Measurements from ENCODE around the gene MYO5B. TPM values are rescaled to one million over a fixed set of nuclear protein-coding genes. Genes with fewer than 3 reads are reported as not detected.

The MYO5B gene
- total RNA-seq, 4 donors from 2014 or later, result 0.05 to 0.60 (median 0.35) TPM

DNA sequence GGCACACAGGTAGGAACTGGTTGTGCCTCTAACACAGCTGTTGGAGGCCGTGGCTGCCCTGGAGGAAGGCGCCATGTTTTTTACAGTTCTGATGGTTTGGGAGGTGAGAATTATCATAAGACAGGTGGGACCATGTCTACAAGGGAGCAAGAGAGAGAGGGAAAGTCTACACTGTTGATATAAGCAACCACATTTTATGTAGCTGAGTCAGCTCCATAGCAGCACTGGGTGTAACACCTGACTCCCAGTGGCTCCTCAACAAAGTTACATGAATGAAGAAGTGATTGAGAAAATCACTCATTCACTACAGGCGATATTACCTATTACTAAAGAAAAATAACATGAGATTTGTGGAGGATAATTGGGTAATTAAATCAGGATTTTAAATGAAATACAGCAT lies 340.3 kb downstream of the MYO5B start:
- no peak for ATAC-seq
- Histone ChIP-seq H3K27ac (no peak overlapping the region), H3K4me1 (no peaks in the 10 kb centered on the region), H3K4me3 (no peak overlapping the region), H3K9me3 (no peaks in the 10 kb centered on the region), H3K27me3 (peaks cover 0 to 7% (median 5%) of the 10 kb centered on the region in 3 donors), H3K36me3 (no peaks in the 10 kb centered on the region)
- no peak for DNase-seq
- in situ Hi-C loops (cut with MboI; ENCODE audit: low sequenced_read_pairs in 4 of 4), result loop anchor here (5.0 to 25.0 kb wide), 4 partner anchors 340 to 350 kb away; no protein-coding TSS in a partner anchor
- TF ChIP-seq POLR2A (IDR thresholded peaks at IDR 0.05), result no peak
- TF ChIP-seq, protein P1, sequence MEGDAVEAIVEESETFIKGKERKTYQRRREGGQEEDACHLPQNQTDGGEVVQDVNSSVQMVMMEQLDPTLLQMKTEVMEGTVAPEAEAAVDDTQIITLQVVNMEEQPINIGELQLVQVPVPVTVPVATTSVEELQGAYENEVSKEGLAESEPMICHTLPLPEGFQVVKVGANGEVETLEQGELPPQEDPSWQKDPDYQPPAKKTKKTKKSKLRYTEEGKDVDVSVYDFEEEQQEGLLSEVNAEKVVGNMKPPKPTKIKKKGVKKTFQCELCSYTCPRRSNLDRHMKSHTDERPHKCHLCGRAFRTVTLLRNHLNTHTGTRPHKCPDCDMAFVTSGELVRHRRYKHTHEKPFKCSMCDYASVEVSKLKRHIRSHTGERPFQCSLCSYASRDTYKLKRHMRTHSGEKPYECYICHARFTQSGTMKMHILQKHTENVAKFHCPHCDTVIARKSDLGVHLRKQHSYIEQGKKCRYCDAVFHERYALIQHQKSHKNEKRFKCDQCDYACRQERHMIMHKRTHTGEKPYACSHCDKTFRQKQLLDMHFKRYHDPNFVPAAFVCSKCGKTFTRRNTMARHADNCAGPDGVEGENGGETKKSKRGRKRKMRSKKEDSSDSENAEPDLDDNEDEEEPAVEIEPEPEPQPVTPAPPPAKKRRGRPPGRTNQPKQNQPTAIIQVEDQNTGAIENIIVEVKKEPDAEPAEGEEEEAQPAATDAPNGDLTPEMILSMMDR (IDR thresholded peaks at IDR 0.05 in 4 of 5, conservative IDR thresholded peaks at IDR 0.05 in 1 of 5), result no peak
- intact Hi-C loops (cut with DNase I; ENCODE audit: low total_unique reads), result loop anchor here (5.0 kb wide), 1 partner anchor 42 kb away; the partner anchor contains the start of gene ACAA2

DNA sequence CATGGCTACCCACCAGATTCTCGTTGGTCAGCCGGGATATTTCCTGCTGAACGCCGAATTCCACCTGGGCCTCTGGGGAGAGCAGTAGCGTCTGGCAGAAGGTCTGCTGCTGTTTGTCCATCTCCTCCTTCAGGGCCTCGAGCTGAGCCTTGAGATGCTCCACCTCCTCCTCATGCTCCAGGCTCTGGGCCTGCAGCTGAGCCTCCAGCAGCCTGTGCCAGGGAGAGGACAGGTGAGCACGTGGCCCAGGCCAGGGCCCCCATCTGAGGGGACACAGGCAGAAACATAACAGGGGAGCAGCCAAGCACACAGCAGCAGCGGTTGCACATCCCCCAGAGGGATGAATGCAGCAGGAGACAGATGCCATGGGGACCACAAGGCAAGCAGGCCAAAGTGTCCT lies 341.5 kb downstream of the MYO5B start:
- intact Hi-C loops (cut with DNase I; ENCODE audit: low total_unique reads) (no loop called here), in situ Hi-C loops (cut with MboI; ENCODE audit: low sequenced_read_pairs in 4 of 4) (loop anchor here in 3 of 4 donors (10.0 to 25.0 kb wide), 3 partner anchors 339 to 349 kb away; no protein-coding TSS in a partner anchor)
- no peak for DNase-seq

DNA sequence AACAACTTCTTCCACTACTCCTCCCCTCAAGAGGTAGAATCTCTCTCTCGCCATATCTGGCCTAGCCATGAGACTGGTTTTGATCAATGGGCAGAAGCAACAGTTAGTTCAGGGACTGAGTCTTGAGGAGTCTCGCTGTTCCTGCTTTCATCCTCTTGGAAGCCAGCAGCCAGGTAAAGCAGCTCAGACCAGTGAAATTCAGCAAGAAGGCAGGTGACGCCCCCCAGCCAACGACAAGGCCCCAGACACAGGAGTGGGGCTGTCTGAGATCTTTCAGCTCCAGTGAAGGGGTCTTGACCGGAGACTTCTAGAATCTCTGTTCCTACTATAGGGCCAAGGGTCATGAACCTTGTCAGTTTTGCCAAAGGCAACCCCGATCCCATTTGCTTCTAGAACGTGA lies 341.9 kb downstream of the MYO5B start:
- H3K27me3 ChIP-seq, result peaks cover 8 to 14% (median 11%) of the 10 kb centered on the region in 3 donors
- no peaks in the 10 kb centered on the region for H3K4me1 ChIP-seq
- H3K4me3 ChIP-seq, result no peak overlapping the region
- intact Hi-C loops (cut with DNase I; ENCODE audit: low total_unique reads) (no loop called here), in situ Hi-C loops (cut with MboI; ENCODE audit: low sequenced_read_pairs in 4 of 4) (loop anchor here in 3 of 4 donors (10.0 to 25.0 kb wide), 3 partner anchors 338 to 348 kb away; no protein-coding TSS in a partner anchor)
- DNase-seq (no peak), ATAC-seq (no peak)
- no peaks in the 10 kb centered on the region for H3K36me3 ChIP-seq
- H3K9me3 ChIP-seq, result no peaks in the 10 kb centered on the region
- no peak overlapping the region for H3K27ac ChIP-seq
- TF ChIP-seq, protein P1 (IDR thresholded peaks at IDR 0.05 in 4 of 5, conservative IDR thresholded peaks at IDR 0.05 in 1 of 5), result no peak
- TF ChIP-seq POLR2A (IDR thresholded peaks at IDR 0.05), result no peak

More for the DNA sequence above, 341.5 kb downstream of the MYO5B start:
- ATAC-seq, result no peak
- H3K27me3 ChIP-seq, result peaks cover 6 to 14% (median 9%) of the 10 kb centered on the region in 3 donors
- no peak overlapping the region for H3K27ac ChIP-seq
- H3K9me3 ChIP-seq, result no peaks in the 10 kb centered on the region
- TF ChIP-seq, protein P1 (IDR thresholded peaks at IDR 0.05 in 4 of 5, conservative IDR thresholded peaks at IDR 0.05 in 1 of 5), result no peak
- no peak for TF ChIP-seq POLR2A (IDR thresholded peaks at IDR 0.05)
- H3K4me1 ChIP-seq, result no peaks in the 10 kb centered on the region
- no peak overlapping the region for H3K4me3 ChIP-seq
- no peaks in the 10 kb centered on the region for H3K36me3 ChIP-seq

DNA sequence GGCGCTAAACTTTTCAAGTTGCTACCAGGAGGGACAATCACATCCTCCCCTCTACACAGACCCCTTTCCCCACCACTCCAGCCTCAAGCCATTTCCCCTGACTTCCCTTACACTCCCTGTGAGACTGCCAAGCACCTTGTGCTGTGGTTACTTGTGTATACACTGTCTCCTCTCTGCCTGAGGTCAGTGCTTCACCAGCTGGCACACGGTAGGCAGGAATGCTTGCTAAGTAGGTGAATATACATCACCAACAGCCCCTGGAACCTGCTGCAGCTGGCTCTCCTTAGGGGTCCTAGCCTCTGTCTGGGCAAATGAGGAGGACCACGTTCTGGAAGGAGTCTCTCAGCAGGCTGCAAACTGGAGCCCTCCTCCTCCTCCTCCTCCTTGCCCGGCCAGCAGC lies 343.3 kb downstream of the MYO5B start:
- intact Hi-C loops (cut with DNase I; ENCODE audit: low total_unique reads), result no loop called here
- Histone ChIP-seq H3K27ac (no peak overlapping the region), H3K4me1 (no peaks in the 10 kb centered on the region), H3K9me3 (no peaks in the 10 kb centered on the region), H3K4me3 (no peak overlapping the region), H3K27me3 (peaks cover 8 to 14% (median 11%) of the 10 kb centered on the region in 3 donors), H3K36me3 (no peaks in the 10 kb centered on the region)
- in situ Hi-C loops (cut with MboI; ENCODE audit: low sequenced_read_pairs in 4 of 4), result loop anchor here in 3 of 4 donors (10.0 to 25.0 kb wide), 3 partner anchors 337 to 347 kb away; no protein-coding TSS in a partner anchor
- TF ChIP-seq, protein P1 (IDR thresholded peaks at IDR 0.05 in 4 of 5, conservative IDR thresholded peaks at IDR 0.05 in 1 of 5), result no peak
- TF ChIP-seq POLR2A (IDR thresholded peaks at IDR 0.05), result no peak
- DNase-seq (no peak), ATAC-seq (no peak)
